GM19372 (cell line): ENCODE results near the gene ACP2.
A peak's percentile ranks its signal among the peaks of the same experiment; 100 is the strongest.

Source experiments
- ATAC-seq: cut with Tn5 transposase; IDR thresholded peaks from one replicate; pipeline ENCODE4 v1.9.1; 2021; ENCODE audit warnings: mild to moderate bottlenecking, low read depth, moderate library complexity; ENCODE audit not compliant: unreplicated experiment

Gene ACP2

GRCh38 chr11:47269002-47269828, 20.6 kb upstream of the ACP2 start:
- peak; percentile 55 for ATAC-seq

GRCh38 chr11:47268448-47269001, 19.9 kb upstream of the ACP2 start:
- no peak for ATAC-seq

GRCh38 chr11:47267876-47268275, 19.3 kb upstream of the ACP2 start:
- ATAC-seq: no peak

- ATAC-seq: no peak
Observed at GRCh38 chr11:47264521-47264920, 15.9 kb upstream of the ACP2 start.

- ATAC-seq: no peak
Observed at GRCh38 chr11:47264119-47264518, 15.5 kb upstream of the ACP2 start.

- ATAC-seq: no peak
Observed at GRCh38 chr11:47261291-47261800, 12.7 kb upstream of the ACP2 start.

GRCh38 chr11:47260366-47260765, 11.8 kb upstream of the ACP2 start:
- ATAC-seq: no peak

GRCh38 chr11:47259232-47259977, 10.8 kb upstream of the ACP2 start:
- ATAC-seq: no peak

- no peak for ATAC-seq
Observed at GRCh38 chr11:47258317-47258902, 9.8 kb upstream of the ACP2 start.

- ATAC-seq: no peak
Observed at GRCh38 chr11:47257517-47258316, 9.1 kb upstream of the ACP2 start, which contains the start of gene NR1H3. Gene NR1H3 (plus strand): TSS chr11:47257996. CDS start chr11:47259217, 1,221 bp downstream.

- no peak for ATAC-seq
Observed at GRCh38 chr11:47257177-47257516, 8.5 kb upstream of the ACP2 start.

GRCh38 chr11:47256374-47256773, 7.8 kb upstream of the ACP2 start:
- no peak for ATAC-seq

GRCh38 chr11:47254386-47254785, 5.8 kb upstream of the ACP2 start:
- ATAC-seq: no peak

GRCh38 chr11:47253660-47254059, 5.0 kb upstream of the ACP2 start:
- ATAC-seq: no peak

- no peak for ATAC-seq
Observed at GRCh38 chr11:47251751-47252150, 3.1 kb upstream of the ACP2 start.

GRCh38 chr11:47249378-47249715, 733 bp upstream of the ACP2 start:
- no peak for ATAC-seq

- peak; percentile 30 for ATAC-seq
Observed at GRCh38 chr11:47248304-47248663, 330 bp downstream of the ACP2 start.

- no peak for ATAC-seq
Observed at GRCh38 chr11:47247502-47247901, 1.1 kb downstream of the ACP2 start.

- ATAC-seq: no peak
Observed at GRCh38 chr11:47245611-47246357, 2.8 kb downstream of the ACP2 start.
